Stimulated activated memory B cell treated with anti-CD40 and anti-IgM and Interleukin-4, amounts not matched to agents 10 μg/mL and 1 μg/mL and 100 μg/mL, for 72 hours (primary cell): ENCODE results near the gene CEP162.
"Not testable (repeated sequence)": the region's sequence is repeated elsewhere in the genome, so short reads cannot be mapped to it uniquely, and the experiment has no call there.

Source experiments
- ATAC-seq: fragments of 150-1000 bp; cut with Tn5 transposase; 2 replicates; pipeline ENCODE4 v1.10.0; 2021
- H3K27ac Mint-ChIP-seq: one replicate; pipeline ENCODE4 v1.8.0; 2022; ENCODE audit warnings: mild to moderate bottlenecking, mixed read lengths
- H3K27me3 Mint-ChIP-seq: one replicate; pipeline ENCODE4 v1.8.0; 2022; ENCODE audit warnings: mixed read lengths
- H3K36me3 Mint-ChIP-seq: one replicate; pipeline ENCODE4 v1.8.0; 2022; ENCODE audit warnings: mixed read lengths
- H3K4me1 Mint-ChIP-seq: one replicate; pipeline ENCODE4 v1.8.0; 2022; ENCODE audit warnings: mixed read lengths
- H3K4me3 Mint-ChIP-seq: one replicate; pipeline ENCODE4 v1.8.0; 2022; ENCODE audit warnings: mild to moderate bottlenecking, moderate library complexity, mixed read lengths
- H3K9me3 Mint-ChIP-seq: one replicate; pipeline ENCODE4 v1.8.0; 2022; ENCODE audit warnings: mixed read lengths

Gene CEP162

DNA sequence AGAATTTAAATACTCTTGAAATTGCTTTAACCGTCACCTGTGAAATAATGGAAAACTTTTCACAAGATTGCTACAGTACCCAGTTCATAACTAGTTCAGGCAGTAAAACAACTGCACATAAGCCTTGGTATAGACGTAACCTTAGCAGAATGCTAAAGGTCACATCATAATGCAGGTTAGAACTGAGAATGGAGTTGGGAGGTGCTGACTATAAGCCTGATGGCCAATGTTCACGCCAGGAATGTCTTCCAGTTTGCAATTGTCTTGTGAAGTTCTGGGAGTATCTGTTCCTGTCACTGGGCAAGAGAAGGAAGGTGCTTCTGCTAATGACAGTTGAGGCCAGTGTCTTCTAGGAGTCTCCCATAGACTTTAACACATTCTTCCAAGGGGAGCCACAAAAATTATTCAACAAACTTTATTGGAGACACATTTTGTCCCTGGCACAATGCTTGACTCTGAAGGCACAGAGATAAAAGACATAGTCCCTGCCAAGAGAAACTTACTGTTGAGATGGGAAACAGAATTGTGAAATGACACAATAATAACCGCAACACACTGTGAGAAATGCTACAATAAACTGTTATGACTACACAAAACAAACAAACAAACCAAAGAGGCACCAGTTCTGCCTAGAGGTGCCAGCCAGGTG lies 24.6 kb upstream of the CEP162 start:
- Mint-ChIP-seq H3K27ac (no peak overlapping the region), H3K4me3 (no peak overlapping the region), H3K27me3 (peaks cover 35% of the 10 kb centered on the region), H3K9me3 (no peaks in the 10 kb centered on the region), H3K4me1 (peaks cover 12% of the 10 kb centered on the region), H3K36me3 (no peaks in the 10 kb centered on the region)
- ATAC-seq = no peak

DNA sequence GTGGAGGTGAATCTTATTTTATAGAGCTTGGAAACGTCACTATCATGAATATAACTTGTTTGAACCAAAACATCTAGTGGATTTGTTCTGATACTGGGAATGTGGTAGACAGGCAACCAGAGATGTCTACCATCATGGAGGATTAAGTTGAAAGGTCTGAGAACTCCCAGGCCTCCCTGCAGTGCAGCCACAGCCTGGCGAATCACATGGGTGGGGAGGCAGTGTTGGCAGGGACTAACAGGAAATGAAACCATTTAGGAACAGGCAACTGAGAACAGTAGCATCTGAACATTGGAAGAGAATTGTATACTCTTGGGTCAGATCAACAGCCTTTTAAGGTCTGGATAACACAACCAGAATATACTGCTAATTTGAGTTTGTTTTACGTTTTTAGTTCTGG lies 22.3 kb upstream of the CEP162 start:
- Mint-ChIP-seq H3K27me3 (peaks cover 33% of the 10 kb centered on the region), H3K36me3 (no peaks in the 10 kb centered on the region), H3K4me3 (no peak overlapping the region), H3K4me1 (peaks cover 12% of the 10 kb centered on the region), H3K9me3 (no peaks in the 10 kb centered on the region), H3K27ac (no peak overlapping the region)
- ATAC-seq = no peak

DNA sequence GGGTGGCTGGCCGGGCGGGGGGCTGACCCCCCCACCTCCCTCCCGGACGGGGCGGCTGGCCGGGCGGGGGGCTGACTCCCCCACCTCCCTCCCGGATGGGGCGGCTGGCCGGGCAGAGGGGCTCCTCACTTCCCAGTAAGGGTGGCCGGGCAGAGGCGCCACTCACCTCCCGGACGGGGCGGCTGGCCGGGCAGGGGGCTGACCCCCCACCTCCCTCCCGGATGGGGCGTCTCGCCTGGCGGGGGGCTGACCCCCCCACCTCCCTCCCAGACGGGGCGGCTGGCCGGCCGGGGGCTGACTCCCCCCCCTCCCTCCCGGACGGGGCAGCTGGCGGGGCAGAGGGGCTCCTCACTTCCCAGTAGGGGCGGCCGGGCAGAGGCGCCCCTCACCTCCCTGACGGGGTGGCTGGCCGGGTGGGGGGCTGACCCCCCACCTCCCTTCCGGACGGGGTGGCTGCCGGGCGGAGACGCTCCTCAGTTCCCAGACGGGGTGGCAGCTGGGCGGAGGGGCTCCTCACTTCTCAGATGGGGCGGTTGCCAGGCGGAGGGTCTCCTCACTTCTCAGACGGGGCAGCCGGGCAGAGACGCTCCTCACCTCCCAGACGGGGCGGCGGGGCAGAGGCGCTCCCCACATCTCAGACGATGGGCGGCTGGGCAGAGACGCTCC lies 17.1 kb upstream of the CEP162 start:
- not testable (repeated sequence) for H3K27ac Mint-ChIP-seq, H3K4me3 Mint-ChIP-seq, H3K9me3 Mint-ChIP-seq, H3K4me1 Mint-ChIP-seq, ATAC-seq, H3K27me3 Mint-ChIP-seq, H3K36me3 Mint-ChIP-seq

DNA sequence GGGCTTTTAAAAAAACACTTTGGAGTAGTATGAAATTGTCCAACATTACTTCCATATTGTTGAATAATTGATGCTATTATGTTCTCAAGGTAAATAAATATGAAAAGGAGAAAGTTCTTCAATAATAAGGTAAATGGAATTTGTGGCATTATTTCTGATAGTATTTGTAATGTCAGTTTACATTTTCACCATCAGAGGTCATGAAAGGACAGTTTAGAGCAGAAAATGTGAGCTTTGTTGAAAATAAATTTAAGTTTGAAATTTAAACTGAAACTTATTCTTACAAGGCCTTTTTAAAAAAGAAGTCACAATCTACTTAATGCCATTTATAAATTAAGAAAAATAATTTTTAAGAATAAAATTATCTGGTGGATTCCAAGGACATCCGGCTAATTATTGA lies 15.8 kb upstream of the CEP162 start:
- no peak for ATAC-seq
- Mint-ChIP-seq H3K9me3 (peaks cover 4% of the 10 kb centered on the region), H3K27ac (no peak overlapping the region), H3K27me3 (peaks cover 2% of the 10 kb centered on the region), H3K4me3 (no peak overlapping the region), H3K36me3 (no peaks in the 10 kb centered on the region), H3K4me1 (no peaks in the 10 kb centered on the region)

DNA sequence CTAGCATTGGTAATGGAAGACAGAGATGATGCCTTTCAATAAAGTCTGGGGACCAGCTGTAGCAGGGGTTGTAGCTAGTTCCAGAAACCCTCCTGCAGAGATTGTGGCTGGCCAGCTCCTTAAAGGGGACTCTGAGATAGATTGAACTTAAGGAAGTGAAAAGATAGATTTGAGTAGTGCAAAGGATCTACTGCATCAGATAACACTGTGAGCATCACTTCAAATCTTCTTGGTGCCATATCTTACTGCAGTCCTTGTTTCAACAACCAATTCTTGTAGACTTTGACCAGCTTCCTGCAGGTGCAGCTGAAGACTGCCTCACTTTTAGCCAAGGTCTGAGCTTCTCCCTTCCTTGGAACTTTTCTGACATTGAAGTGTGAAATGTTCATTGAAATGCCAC lies 14.8 kb upstream of the CEP162 start:
- H3K36me3 Mint-ChIP-seq = no peaks in the 10 kb centered on the region
- H3K27me3 Mint-ChIP-seq = peaks cover 12% of the 10 kb centered on the region
- peaks cover 4% of the 10 kb centered on the region for H3K9me3 Mint-ChIP-seq
- no peak overlapping the region for H3K4me3 Mint-ChIP-seq
- ATAC-seq = no peak
- H3K4me1 Mint-ChIP-seq = no peaks in the 10 kb centered on the region
- no peak overlapping the region for H3K27ac Mint-ChIP-seq

DNA sequence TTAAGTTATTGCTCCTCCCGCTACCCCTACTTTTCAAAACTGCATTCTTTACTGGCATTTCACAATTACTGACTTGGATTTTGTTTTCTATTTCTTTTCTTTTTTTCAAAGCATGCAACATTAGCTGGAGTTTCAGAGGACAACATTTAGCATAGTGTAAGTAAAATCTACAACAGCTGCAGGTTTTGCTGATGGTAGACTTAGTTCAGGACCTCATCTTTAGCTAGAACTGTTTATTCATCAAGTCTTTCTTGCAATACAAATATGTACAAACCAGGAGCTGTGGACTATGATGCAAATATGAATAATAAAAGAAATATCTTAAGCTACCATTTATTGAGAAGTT lies 728 bp upstream of the CEP162 start:
- H3K36me3 Mint-ChIP-seq = no peaks in the 10 kb centered on the region

DNA sequence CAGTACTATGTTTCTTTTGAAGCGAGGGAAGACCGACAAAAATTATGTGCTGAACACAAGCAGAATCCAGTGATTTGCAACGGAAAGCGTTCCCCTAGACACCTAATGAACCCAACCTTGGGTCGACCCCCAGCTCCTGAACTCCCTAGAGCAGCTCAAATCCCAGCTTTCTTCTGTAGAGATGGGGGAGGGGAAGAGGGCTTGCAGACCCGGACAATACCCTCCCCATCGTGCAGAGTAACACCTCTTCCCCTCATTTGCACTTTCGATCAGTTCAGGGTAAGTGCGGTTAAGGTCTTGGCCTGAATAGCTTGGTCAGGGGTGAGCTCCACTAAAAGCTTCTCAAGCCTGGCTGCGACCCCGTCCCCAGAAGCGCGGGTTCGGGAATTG lies 404 bp downstream of the CEP162 start:
- Mint-ChIP-seq H3K4me3 (peak overlapping the region; percentile 100), H3K27ac (peak overlapping the region; percentile 89), H3K36me3 (no peaks in the 10 kb centered on the region), H3K4me1 (peaks cover 25% of the 10 kb centered on the region), H3K27me3 (no peaks in the 10 kb centered on the region), H3K9me3 (no peaks in the 10 kb centered on the region)
- peak; percentile 7 for ATAC-seq

More for the DNA sequence above, 728 bp upstream of the CEP162 start:
- Mint-ChIP-seq H3K4me3 (peak overlapping the region; percentile 100), H3K27ac (peak overlapping the region; percentile 89), H3K27me3 (peaks cover 7% of the 10 kb centered on the region), H3K4me1 (peaks cover 17% of the 10 kb centered on the region), H3K9me3 (no peaks in the 10 kb centered on the region)
- ATAC-seq = no peak

DNA sequence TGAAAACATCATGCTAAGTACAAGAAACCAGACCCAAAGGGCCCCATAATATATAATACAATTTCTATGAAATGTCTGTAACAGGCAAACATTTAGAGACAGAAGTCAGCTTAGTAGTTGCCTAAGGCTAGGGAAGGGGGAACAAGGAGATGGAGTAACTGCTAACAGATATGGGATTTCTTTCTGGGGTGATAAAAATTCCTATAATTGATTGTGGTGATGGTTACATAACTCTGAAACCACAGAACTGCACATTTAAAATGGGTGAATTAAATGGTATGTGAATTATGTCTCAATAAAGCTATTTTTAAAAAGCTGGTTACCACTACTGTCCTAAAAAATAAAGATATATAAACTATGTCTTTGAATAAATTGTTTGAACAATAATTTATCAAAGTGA lies 3.2 kb downstream of the CEP162 start:
- no peaks in the 10 kb centered on the region for H3K36me3 Mint-ChIP-seq
- no peak for ATAC-seq
- no peak overlapping the region for H3K27ac Mint-ChIP-seq
- H3K4me1 Mint-ChIP-seq = peaks cover 31% of the 10 kb centered on the region
- no peak overlapping the region for H3K4me3 Mint-ChIP-seq
- no peaks in the 10 kb centered on the region for H3K9me3 Mint-ChIP-seq
- H3K27me3 Mint-ChIP-seq = no peaks in the 10 kb centered on the region

DNA sequence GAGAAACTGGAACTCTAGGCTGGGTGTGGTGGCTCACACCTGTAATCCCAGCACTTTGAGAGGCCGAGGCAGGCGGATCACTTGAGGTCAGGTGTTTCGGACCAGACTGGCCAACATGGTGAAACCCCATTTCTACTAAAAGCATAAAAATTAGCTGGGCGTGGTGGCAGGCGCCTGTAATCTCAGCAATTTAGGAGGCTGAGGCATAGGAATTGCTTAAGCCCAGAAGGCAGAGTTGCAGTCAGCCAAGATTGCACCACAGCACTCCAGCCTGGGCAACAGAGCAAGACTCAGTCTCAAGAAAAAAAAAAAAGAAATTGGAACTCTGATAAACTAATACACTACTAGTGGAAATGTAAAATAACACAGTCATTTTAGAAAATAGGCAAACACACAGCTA lies 3.8 kb downstream of the CEP162 start:
- H3K4me3 Mint-ChIP-seq, H3K27me3 Mint-ChIP-seq, H3K9me3 Mint-ChIP-seq, ATAC-seq, H3K36me3 Mint-ChIP-seq, H3K27ac Mint-ChIP-seq: not testable (repeated sequence)
- H3K4me1 Mint-ChIP-seq = peaks cover 29% of the 10 kb centered on the region

DNA sequence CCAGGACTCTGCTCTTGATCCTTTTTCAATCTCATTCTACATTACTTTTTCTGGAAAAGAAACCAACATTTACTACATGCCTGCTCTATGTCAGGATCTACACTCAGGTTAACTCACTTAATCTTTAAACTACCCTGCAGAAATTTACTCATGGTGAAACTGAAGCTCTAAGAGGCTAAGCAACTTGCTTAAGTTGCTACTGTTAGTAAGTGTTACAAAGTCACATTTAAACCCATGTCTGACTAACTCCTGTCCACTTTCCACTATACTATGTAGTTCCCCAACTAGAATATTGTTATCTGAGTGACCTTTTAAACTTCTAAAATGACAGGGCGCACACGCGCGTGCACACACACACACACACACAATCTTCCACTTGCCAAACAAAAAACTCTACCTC lies 5.0 kb downstream of the CEP162 start:
- Mint-ChIP-seq H3K4me3 (no peak overlapping the region), H3K4me1 (peaks cover 28% of the 10 kb centered on the region), H3K27ac (peak overlapping the region; percentile 21), H3K9me3 (no peaks in the 10 kb centered on the region), H3K27me3 (no peaks in the 10 kb centered on the region), H3K36me3 (peaks cover 8% of the 10 kb centered on the region)
- ATAC-seq = peak; percentile 43

DNA sequence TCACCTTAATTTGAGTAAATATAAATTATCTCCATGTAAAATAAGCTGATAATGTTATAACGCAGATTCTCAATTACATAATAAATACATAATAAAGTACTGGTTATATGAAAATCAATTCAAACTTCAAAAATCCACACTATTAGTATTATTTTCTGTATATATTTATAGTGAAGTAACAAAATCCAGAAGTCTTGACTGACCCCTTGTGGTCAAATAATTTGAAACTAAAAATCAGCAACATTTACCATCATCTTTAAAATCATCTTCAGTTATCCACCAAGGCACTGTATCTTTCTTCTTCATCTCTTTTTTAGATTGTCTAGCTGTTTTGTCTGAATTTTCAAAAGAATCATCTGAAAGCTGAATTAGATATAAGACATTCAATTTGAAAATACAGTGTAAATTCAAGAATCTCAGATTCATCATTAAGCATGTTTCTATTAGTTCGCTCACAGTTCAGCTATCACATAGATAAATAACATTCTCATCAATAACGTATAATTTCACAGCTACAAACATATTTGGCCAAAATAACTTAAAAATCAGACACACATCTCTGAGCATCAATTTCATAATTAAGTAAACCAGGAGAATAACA lies 6.5 kb downstream of the CEP162 start:
- ATAC-seq = no peak
- Mint-ChIP-seq H3K4me1 (peaks cover 31% of the 10 kb centered on the region), H3K36me3 (peaks cover 14% of the 10 kb centered on the region)

DNA sequence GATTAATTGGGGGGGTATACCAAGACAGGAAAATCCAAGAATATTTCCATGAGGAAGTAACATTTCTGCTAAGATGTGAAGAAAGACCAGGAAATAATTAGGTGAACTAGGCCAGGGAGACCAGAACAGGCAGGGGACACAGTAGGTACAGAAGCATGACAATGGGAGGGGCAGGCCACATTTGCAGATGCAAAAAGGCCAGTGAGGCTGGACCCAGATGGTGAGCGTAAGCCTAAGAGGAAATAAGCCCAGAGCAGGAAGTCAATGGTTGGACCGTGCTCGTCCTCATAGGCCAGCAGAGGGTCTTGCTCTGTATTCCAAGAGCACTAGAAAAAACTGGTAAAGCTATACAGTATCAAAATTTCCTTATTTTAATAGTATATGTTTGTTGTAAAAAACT lies 9.4 kb downstream of the CEP162 start:
- no peak overlapping the region for H3K27ac Mint-ChIP-seq
- no peak for ATAC-seq
- no peaks in the 10 kb centered on the region for H3K27me3 Mint-ChIP-seq

More for the DNA sequence above, 6.5 kb downstream of the CEP162 start:
- Mint-ChIP-seq H3K4me3 (no peak overlapping the region), H3K9me3 (no peaks in the 10 kb centered on the region), H3K27ac (no peak overlapping the region), H3K27me3 (no peaks in the 10 kb centered on the region)

DNA sequence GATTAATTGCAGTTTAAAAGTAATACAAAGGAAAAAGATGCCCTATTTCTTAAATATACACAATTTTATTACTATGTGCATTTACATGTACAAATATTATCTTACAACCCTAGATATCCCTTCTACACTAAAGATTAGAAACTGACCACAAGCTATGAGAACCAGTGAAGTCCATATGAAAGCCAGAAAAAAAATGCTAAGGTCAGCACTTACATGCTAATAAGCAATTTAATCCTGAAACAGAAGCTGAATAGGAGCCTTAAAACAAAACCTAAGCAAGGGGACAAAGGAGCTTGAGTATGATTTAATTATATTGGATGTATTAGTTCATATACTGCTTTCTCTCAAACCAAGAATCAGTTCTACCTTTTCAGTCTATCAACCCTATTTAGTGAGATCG lies 14.2 kb downstream of the CEP162 start:
- H3K4me1 Mint-ChIP-seq = peaks cover 11% of the 10 kb centered on the region
- H3K4me3 Mint-ChIP-seq = no peak overlapping the region
- ATAC-seq = no peak
- peaks cover 41% of the 10 kb centered on the region for H3K36me3 Mint-ChIP-seq
- H3K27ac Mint-ChIP-seq = no peak overlapping the region
- H3K27me3 Mint-ChIP-seq = no peaks in the 10 kb centered on the region
- no peaks in the 10 kb centered on the region for H3K9me3 Mint-ChIP-seq

More for the DNA sequence above, 9.4 kb downstream of the CEP162 start:
- peaks cover 26% of the 10 kb centered on the region for H3K4me1 Mint-ChIP-seq
- H3K9me3 Mint-ChIP-seq = no peaks in the 10 kb centered on the region
- H3K4me3 Mint-ChIP-seq = no peak overlapping the region
- peaks cover 14% of the 10 kb centered on the region for H3K36me3 Mint-ChIP-seq

DNA sequence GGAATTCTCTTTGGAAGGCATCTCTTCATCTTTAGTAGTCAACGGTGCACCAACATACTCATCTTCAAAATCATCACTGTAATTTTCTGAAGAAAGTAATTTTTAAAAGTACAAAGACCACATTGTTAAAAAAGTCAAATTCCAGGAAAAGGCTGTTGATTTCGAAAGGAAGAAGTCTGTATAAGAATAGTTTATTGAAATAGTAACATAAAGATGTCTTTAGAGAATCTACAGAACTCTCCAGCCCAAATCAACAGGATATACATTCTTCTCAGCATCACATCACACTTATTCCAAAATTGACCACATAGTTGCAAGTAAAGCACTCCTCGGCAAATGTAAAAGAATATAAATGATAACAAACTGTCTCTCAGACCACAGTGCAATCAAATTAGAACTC lies 23.4 kb downstream of the CEP162 start:
- Mint-ChIP-seq H3K9me3 (no peaks in the 10 kb centered on the region), H3K27ac (no peak overlapping the region), H3K4me3 (no peak overlapping the region), H3K4me1 (no peaks in the 10 kb centered on the region), H3K36me3 (peaks cover 47% of the 10 kb centered on the region), H3K27me3 (no peaks in the 10 kb centered on the region)
- ATAC-seq = no peak

DNA sequence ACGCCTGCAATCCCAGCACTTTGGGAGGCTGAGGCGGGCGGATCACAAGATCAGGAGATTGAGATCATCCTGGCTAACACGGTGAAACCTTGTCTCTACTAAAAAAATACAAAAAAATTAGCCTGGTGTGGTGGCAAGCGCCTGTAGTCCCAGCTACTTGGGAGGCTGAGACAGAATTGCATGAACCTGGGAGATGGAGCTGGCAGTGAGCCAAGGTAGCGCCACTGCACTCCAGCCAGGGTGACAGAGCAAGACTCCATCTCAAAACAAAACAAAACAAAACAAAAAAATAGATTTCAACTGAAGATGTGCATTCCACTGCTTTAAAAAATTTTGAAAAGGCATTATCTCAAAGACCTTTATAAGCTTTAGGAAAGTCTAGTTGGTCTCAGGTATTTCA lies 27.5 kb downstream of the CEP162 start:
- H3K4me3 Mint-ChIP-seq = not testable (repeated sequence)

DNA sequence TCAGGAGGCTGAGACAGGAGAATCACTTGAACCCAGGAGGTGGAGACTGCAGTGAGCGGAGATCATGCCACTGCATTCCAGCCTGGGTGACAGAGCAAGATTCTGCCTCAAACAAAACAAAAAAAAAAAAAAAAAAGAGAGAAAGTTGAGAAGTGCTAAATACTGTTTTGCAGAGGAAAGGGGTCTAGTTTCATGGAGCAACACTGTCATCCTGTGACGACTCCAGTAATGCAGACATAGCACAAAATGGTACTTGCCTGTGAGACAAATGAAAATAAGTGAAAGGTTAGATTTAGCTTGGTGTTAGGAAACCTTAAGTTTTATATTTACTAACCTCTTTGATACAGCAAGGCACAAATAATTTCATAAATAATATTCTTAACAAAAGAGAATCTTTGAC lies 29.7 kb downstream of the CEP162 start:
- Mint-ChIP-seq H3K36me3 (peaks cover 42% of the 10 kb centered on the region), H3K27me3 (no peaks in the 10 kb centered on the region), H3K27ac (no peak overlapping the region), H3K4me1 (no peaks in the 10 kb centered on the region), H3K9me3 (no peaks in the 10 kb centered on the region), H3K4me3 (no peak overlapping the region)
- no peak for ATAC-seq

More for the DNA sequence above, 27.5 kb downstream of the CEP162 start:
- ATAC-seq, H3K27me3 Mint-ChIP-seq, H3K9me3 Mint-ChIP-seq, H3K4me1 Mint-ChIP-seq, H3K27ac Mint-ChIP-seq: not testable (repeated sequence)
- H3K36me3 Mint-ChIP-seq = peaks cover 37% of the 10 kb centered on the region
